IPS-15b (cell line): ENCODE results near the gene FRMD8.

Experiments used
- H3K27me3 ChIP-seq: one replicate; pipeline ENCODE4 v1.6.1; 2013; ENCODE audit warnings: low read length; ENCODE audit not compliant: control insufficient read depth, insufficient read depth
- H3K36me3 ChIP-seq: one replicate; pipeline ENCODE4 v1.6.1; 2013; ENCODE audit warnings: low read length; ENCODE audit not compliant: control insufficient read depth, insufficient read depth
- H3K4me1 ChIP-seq: one replicate; pipeline ENCODE4 v1.6.1; 2013; ENCODE audit warnings: mild to moderate bottlenecking, low read length; ENCODE audit not compliant: control insufficient read depth, insufficient read depth
- H3K4me3 ChIP-seq: one replicate; pipeline ENCODE4 v1.5.1; 2013; ENCODE audit warnings: low read depth, low read length
- H3K9ac ChIP-seq: one replicate; pipeline ENCODE4 v1.6.1; 2013; ENCODE audit warnings: low read depth, mild to moderate bottlenecking, low read length
- H3K9me3 ChIP-seq: one replicate; pipeline ENCODE4 v1.6.1; 2013; ENCODE audit warnings: mild to moderate bottlenecking, low read length; ENCODE audit not compliant: control insufficient read depth, insufficient read depth

The FRMD8 gene

DNA sequence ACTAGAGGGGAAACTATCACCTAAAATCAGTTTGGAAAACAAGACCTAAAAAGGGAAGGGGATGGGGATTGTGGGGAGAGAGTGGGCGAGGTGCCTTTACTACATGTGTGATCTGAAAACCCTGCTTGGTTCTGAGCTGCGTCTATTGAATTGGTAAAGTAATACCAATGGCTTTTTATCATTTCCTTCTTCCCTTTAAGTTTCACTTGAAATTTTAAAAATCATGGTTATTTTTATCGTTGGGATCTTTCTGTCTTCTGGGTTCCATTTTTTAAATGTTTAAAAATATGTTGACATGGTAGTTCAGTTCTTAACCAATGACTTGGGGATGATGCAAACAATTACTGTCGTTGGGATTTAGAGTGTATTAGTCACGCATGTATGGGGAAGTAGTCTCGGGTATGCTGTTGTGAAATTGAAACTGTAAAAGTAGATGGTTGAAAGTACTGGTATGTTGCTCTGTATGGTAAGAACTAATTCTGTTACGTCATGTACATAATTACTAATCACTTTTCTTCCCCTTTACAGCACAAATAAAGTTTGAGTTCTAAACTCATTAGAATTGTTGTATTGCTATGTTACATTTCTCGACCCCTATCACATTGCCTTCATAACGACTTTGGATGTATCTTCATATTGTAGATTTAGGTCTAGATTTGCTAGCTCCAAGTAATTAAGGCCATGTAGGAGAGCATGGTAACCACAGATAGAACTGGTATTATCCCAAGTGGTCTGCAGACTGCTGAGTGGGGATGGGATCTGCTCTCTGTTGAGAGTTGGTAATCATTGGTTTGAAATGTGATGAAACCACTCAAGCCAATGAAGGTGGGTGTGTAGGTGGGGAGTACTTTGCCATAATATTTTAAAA lies 39.8 kb downstream of the FRMD8 start:
- Histone ChIP-seq H3K4me1 (peaks cover 24% of the 10 kb centered on the region), H3K9ac (peak overlapping the region; percentile 18), H3K4me3 (peak overlapping the region; percentile 78)

DNA sequence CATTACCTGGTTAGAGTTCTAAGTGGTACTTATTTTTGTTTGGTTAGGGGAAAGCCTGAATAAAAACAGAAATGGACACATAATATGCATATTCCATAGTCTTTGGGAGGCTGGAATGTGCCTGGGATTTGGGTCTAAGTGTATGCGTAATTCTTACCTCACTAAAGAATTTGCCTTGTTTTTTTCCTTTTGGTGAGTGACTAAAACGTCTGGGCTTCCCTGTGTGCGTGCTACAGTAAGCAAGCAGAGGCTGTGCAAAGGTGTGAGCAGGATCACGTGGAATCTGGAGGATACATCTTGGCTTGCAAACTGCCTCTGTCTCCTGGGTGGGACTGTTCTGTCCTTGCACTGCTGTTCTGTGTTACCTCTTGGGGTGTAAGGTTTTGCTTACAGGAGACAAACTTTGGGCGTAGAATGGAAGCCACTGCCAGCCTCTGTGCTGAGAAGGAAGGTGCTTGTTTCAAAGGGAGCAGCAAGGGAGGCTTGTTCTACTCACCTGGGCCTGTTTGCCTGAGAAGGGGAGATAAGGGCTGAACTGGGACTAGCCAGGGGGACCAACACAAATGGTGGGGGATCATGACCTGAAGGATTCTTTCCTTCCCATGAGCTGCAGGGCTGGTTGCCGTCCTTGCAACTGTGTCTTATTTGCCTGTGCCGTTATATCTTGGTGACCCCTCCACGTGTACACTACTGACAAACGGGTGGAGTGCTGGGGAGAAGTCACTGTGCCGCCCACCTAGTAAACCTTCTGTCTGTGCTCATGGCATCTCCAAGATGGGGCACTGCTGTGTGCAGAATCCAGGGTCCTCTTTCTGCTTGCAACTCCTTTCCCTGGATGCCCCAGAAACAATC lies 40.6 kb downstream of the FRMD8 start:
- Histone ChIP-seq H3K9me3 (no peaks in the 10 kb centered on the region), H3K27me3 (no peaks in the 10 kb centered on the region), H3K4me3 (peak overlapping the region; percentile 78), H3K9ac (peak overlapping the region; percentile 19), H3K4me1 (peaks cover 21% of the 10 kb centered on the region), H3K36me3 (no peaks in the 10 kb centered on the region)

More for the DNA sequence above, 39.8 kb downstream of the FRMD8 start:
- Histone ChIP-seq H3K9me3 (no peaks in the 10 kb centered on the region), H3K27me3 (no peaks in the 10 kb centered on the region), H3K36me3 (no peaks in the 10 kb centered on the region)

DNA sequence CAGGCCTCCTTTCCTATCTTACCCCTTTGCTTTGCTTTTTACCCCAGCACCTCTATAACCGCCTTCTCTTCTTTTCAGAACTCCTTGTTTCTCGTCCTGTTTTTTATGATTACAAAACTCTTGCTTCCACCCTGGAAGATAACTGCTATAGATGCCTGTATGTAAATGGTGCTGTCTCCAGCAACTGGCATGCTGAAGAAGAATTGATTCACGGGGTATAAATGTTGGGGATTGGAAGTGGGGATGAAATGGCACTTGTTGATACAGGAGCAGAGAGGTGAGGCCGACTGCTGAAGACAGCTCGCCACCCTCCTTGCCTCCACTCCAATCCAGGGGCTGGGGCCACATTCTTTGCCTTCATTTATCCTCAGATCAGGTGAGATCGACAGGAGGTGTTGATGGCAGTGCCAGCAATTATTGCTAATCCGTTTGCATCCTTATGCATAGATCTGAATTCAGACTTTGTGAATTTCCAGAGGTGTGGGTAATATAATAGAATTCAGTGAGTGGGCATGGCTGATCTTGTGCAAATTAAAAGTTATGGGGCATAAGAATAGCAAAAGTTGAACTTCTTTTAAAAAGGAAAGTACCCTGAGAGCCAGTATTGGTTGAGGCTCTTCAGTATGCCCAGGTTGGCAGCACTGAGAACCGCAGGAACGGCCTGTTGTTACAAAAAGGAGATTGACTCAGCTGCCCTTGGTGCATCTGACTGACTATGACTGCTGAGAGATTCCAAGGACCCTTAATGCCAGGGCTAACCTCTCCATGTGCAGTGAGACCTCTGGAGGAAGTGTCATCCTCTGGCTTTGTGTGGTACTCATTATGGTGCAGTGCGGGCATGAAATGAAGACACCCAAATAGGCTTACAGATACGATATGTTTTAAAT lies 41.5 kb downstream of the FRMD8 start:
- H3K4me3 ChIP-seq: peak overlapping the region; percentile 78
- H3K9me3 ChIP-seq: no peaks in the 10 kb centered on the region
- no peaks in the 10 kb centered on the region for H3K36me3 ChIP-seq
- no peak overlapping the region for H3K9ac ChIP-seq
- no peaks in the 10 kb centered on the region for H3K27me3 ChIP-seq
- peaks cover 21% of the 10 kb centered on the region for H3K4me1 ChIP-seq

DNA sequence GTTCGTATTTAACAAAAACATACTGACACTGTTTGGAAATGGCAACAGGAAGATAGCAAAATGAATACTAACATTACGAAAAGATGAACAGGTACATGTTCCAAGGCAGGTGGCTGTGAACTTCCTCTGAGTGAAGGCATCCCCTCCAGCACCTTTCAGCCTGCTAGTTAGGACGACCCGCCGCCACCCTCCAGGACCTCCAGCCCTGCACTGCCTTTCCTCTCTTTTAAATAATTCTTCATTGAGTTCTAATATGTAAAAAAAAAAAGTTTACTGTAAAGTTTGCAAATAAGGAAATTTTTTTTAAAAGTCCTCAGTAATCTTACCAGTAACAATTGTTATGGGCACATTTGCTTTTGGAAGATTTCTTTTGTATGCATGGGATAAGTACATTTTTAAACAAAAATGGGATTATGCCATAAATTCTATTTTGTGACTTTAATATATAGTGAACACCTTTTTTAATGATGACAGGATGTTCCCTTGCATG lies 42.2 kb downstream of the FRMD8 start:
- Histone ChIP-seq H3K9ac (no peak overlapping the region), H3K9me3 (no peaks in the 10 kb centered on the region), H3K27me3 (no peaks in the 10 kb centered on the region), H3K4me1 (peaks cover 21% of the 10 kb centered on the region), H3K36me3 (no peaks in the 10 kb centered on the region), H3K4me3 (no peak overlapping the region)

DNA sequence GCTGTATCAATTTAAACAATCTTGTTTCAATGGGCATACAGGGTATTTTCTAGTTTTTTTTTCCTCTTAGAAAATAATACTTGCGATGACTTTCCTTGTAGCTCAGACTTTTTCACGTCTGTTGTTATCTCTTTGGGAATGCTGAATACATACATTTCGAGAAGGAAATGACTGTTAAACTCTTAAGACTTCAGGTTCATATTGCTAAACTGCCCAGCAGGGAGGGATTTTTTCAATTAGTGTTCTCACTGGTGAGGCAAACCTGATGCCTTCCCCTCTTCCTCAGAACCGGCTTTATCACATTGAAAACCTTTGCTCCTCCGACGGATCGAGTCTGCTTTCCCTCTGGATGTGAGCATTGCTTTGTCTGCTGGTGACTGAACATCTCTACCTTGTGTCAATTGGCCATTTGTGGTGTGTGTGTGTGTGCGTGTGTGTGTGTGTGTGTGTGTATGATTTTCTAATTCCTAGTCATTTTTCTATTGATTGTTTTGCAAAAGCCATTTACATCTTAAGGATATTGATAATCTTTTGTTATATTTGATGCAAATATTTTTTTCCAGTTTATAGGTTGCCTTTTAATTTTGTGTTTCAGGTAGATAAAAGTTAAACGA lies 42.7 kb downstream of the FRMD8 start:
- Histone ChIP-seq H3K4me3 (peak overlapping the region; percentile 20), H3K9ac (no peak overlapping the region), H3K27me3 (no peaks in the 10 kb centered on the region), H3K36me3 (no peaks in the 10 kb centered on the region), H3K9me3 (no peaks in the 10 kb centered on the region), H3K4me1 (peaks cover 21% of the 10 kb centered on the region)

DNA sequence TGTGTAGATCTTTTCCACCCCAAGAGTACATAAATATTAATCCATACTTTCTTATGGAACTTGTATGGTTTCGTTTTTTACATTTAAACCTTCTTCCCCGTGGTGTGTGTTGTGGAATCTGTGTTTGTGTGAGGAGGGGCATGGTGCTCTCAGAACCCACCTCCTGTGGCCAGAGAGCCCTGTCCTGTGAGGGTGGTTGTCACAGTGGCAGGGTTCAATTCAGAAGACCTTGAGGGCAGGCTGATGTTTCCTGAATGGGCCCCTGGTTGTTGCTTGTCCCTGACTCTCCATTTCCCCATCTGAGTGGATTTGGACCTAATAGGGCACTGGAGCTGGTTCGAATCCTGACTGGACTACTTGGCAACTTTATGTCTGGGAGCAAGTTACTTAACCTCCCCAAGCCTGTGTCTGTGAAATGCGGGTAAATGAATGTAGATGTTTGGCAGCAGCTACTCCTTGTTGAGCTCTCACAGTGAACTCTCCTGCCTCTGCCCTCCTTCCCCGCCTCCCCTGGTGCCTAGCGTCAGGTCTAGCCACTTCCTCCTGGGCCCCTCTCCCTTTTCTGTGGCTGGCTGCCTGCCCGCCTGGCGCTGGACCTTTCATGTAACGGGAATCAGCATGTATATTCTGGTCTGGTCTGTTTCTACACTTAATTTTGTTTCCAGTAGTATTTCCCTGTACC lies 43.4 kb downstream of the FRMD8 start:
- Histone ChIP-seq H3K4me3 (no peak overlapping the region), H3K4me1 (peaks cover 21% of the 10 kb centered on the region), H3K36me3 (no peaks in the 10 kb centered on the region), H3K9me3 (no peaks in the 10 kb centered on the region), H3K27me3 (no peaks in the 10 kb centered on the region), H3K9ac (no peak overlapping the region)

DNA sequence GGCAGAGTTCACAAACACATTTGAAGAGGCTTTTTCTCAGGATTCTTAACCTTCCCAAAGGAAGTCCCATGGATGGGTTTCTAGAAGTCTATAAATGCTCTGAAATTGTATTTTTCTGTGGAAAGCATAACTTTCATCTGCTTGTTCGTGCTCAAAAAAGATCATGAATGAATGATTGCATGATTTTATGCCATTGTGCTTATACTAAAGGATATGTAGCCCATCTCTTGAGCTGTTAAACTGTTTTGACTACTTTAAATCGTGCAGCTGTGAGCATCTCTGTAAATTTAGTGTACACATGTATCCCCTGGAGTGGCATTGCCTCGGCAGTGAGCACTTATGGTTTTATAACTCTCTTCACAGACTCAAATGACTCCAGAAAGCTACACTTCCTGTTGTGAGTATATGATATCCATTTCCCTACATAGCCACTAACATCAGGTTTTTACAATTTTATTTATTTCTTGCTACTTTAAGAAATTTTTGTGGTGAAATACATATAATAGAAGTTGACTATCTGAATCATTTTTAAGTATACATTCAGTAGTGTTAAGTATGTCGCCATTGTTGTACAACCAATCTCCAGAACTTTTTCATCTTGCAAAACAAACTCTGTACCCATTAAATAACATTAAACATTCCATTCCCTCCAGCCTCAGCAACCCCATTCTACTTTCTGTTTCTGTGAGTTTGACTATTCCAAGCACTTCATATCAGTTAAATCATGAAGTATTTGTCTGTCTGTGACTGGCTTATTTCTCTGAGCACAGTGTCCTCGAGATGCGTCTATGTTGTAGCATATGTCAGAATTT lies 44.2 kb downstream of the FRMD8 start:
- Histone ChIP-seq H3K9ac (no peak overlapping the region), H3K9me3 (no peaks in the 10 kb centered on the region), H3K27me3 (no peaks in the 10 kb centered on the region), H3K4me3 (no peak overlapping the region), H3K4me1 (peaks cover 21% of the 10 kb centered on the region), H3K36me3 (peaks cover 3% of the 10 kb centered on the region)

DNA sequence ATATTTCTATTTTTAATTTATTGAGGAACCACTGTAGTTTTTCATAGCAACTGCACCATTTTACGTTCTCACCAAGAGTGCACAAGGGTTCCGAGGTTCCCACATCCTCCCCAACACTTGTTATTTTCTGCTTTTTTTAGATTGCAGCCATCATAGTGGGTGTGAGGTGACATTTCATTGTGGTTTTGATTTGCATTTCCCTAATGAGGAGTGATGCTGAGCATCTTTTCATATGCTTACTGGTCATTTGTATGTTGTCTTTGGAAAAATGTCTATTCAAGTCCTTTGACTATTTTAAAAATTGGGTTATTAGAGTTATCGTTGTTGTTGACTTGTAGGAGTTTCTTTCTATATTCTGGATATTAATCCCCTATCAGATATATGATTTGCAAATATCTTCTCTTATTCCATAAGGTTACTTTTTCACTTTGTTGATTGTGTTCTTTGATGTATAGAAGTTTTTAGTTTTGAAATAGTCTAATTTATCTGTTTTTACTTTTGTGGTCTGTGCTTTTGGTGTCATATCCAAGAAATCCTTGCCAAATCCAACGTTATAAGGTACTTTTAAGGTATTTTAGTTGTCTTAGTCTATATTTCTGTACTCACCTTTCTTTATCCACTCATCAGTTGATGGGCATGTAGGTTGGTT lies 45.1 kb downstream of the FRMD8 start:
- Histone ChIP-seq H3K36me3 (peaks cover 3% of the 10 kb centered on the region), H3K9me3 (no peaks in the 10 kb centered on the region), H3K27me3 (no peaks in the 10 kb centered on the region), H3K4me3 (no peak overlapping the region), H3K9ac (no peak overlapping the region), H3K4me1 (peaks cover 18% of the 10 kb centered on the region)

DNA sequence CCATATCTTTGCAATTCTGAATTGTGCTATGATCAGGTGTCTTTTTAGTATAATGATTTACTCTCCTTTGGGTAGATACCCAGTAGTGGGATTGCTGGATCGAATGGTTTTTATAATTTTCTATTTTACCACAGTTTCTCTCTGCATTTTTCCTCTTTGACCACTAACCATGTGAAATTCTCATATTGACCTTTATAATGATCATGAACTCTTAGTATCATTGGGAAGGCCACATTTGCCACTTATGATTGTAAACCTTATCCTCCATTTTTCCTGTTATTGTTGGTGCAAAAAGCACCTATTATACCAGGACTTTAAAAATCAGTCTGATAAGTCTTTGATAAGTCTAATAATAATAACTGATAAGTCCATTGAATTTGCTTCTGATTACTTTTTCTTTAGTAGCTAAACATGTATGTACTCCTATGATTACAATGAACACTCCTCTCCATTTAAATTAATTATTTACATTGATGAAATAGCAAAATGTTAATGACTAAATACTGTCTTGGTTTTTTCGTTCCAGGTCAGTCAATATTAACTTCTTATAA lies 45.7 kb downstream of the FRMD8 start:
- Histone ChIP-seq H3K4me3 (no peak overlapping the region), H3K36me3 (peaks cover 3% of the 10 kb centered on the region), H3K4me1 (peaks cover 12% of the 10 kb centered on the region), H3K9ac (no peak overlapping the region), H3K9me3 (no peaks in the 10 kb centered on the region), H3K27me3 (no peaks in the 10 kb centered on the region)
